MM.1S (cell line): ENCODE results near the gene LCNL1.

Experiments
- DNase-seq: peaks from one replicate; pipeline ENCODE4 v3.0.0-alpha.2; 2015
- H2AFZ ChIP-seq: fragments of 300-600 bp; sonication (generic); 2 replicates; pipeline ENCODE4 v1.6.0; 2016; ENCODE audit warnings: antibody characterized with exemption, low read length
- H3F3A ChIP-seq: fragments of 300-600 bp; sonication (generic); 2 replicates; pipeline ENCODE4 v1.6.1; 2016; ENCODE audit warnings: mild to moderate bottlenecking, antibody characterized with exemption, low read length, moderate library complexity, mixed read lengths; ENCODE audit not compliant: insufficient read depth
- H3K27ac ChIP-seq: fragments of 300-600 bp; sonication (generic); 2 replicates; pipeline ENCODE4 v1.5.1; 2016; ENCODE audit warnings: mild to moderate bottlenecking, low read length
- H3K27me3 ChIP-seq: fragments of 300-600 bp; sonication (generic); replicated peaks from 2 replicates; pipeline ENCODE4 v1.6.0; 2016; ENCODE audit warnings: low read length; ENCODE audit not compliant: insufficient read depth
- H3K36me3 ChIP-seq: fragments of 300-600 bp; sonication (generic); replicated peaks from 2 replicates; pipeline ENCODE4 v1.6.1; 2016; ENCODE audit warnings: mild to moderate bottlenecking, low read length, mixed read lengths; ENCODE audit not compliant: insufficient read depth
- H3K4me1 ChIP-seq: fragments of 300-600 bp; sonication (generic); 2 replicates; pipeline ENCODE4 v1.6.1; 2016; ENCODE audit warnings: low read length, mixed read lengths
- H3K4me2 ChIP-seq: fragments of 300-600 bp; sonication (generic); 2 replicates; pipeline ENCODE4 v1.6.0; 2016; ENCODE audit warnings: low read depth, low read length
- H3K4me3 ChIP-seq: fragments of 300-600 bp; sonication (generic); 2 replicates; pipeline ENCODE4 v1.5.1; 2016; ENCODE audit warnings: low read length, mixed read lengths
- H3K79me2 ChIP-seq: fragments of 300-600 bp; sonication (generic); 2 replicates; pipeline ENCODE4 v1.6.1; 2016; ENCODE audit warnings: mixed run types, low read length, mixed read lengths
- H3K9ac ChIP-seq: fragments of 300-600 bp; sonication (generic); 2 replicates; pipeline ENCODE4 v1.6.1; 2016; ENCODE audit warnings: low read length, mixed read lengths
- H3K9me2 ChIP-seq: fragments of 300-600 bp; sonication (generic); replicated peaks from 2 replicates; pipeline ENCODE4 v1.6.1; 2016; ENCODE audit warnings: mild to moderate bottlenecking, low read length, mixed read lengths; ENCODE audit not compliant: insufficient read depth
- H3K9me3 ChIP-seq: fragments of 300-600 bp; sonication (generic); replicated peaks from 2 replicates; pipeline ENCODE4 v1.6.1; 2016; ENCODE audit warnings: mild to moderate bottlenecking, low read length, mixed read lengths; ENCODE audit not compliant: insufficient read depth
- H4K20me1 ChIP-seq: fragments of 300-600 bp; sonication (generic); 2 replicates; pipeline ENCODE4 v1.6.1; 2016; ENCODE audit warnings: mild to moderate bottlenecking, low read length, moderate library complexity, mixed read lengths; ENCODE audit not compliant: insufficient read depth
- EZH2 ChIP-seq: fragments of 300-600 bp; sonication (generic); optimal IDR thresholded peaks from 2 replicates; pipeline ENCODE3; 2017; ENCODE audit warnings: low read depth, mild to moderate bottlenecking, antibody characterized with exemption, low read length, mixed read lengths
- EZH2phosphoT487 ChIP-seq: fragments of 300-600 bp; sonication (generic); IDR thresholded peaks from 2 replicates; pipeline ENCODE4 v1.6.1; 2018; ENCODE audit warnings: antibody characterized with exemption, low read length
- TF ChIP-seq, protein P1 (sequence below): fragments of 300-600 bp; sonication (generic); IDR thresholded peaks from 2 replicates; pipeline ENCODE4 v1.5.1; 2016; ENCODE audit warnings: antibody characterized with exemption, low read length, mixed read lengths

Gene LCNL1

GRCh38 chr9:136970361-136970760, 12.4 kb upstream of the LCNL1 start:
- Histone ChIP-seq H3K4me1 (no peaks in the 10 kb centered on the region), H3K9ac (no peak overlapping the region), H3K27me3 (peaks cover 81% of the 10 kb centered on the region), H3K9me2 (no peaks in the 10 kb centered on the region), H3F3A (no peaks in the 10 kb centered on the region), H3K4me3 (no peak overlapping the region), H2AFZ (no peak overlapping the region), H3K4me2 (no peak overlapping the region), H4K20me1 (no peaks in the 10 kb centered on the region), H3K27ac (no peak overlapping the region), H3K36me3 (no peaks in the 10 kb centered on the region), H3K9me3 (no peaks in the 10 kb centered on the region), H3K79me2 (no peaks in the 10 kb centered on the region)
- no peak for DNase-seq
- TF ChIP-seq EZH2phosphoT487 (no peak), EZH2 (no peak)
- TF ChIP-seq, protein P1, sequence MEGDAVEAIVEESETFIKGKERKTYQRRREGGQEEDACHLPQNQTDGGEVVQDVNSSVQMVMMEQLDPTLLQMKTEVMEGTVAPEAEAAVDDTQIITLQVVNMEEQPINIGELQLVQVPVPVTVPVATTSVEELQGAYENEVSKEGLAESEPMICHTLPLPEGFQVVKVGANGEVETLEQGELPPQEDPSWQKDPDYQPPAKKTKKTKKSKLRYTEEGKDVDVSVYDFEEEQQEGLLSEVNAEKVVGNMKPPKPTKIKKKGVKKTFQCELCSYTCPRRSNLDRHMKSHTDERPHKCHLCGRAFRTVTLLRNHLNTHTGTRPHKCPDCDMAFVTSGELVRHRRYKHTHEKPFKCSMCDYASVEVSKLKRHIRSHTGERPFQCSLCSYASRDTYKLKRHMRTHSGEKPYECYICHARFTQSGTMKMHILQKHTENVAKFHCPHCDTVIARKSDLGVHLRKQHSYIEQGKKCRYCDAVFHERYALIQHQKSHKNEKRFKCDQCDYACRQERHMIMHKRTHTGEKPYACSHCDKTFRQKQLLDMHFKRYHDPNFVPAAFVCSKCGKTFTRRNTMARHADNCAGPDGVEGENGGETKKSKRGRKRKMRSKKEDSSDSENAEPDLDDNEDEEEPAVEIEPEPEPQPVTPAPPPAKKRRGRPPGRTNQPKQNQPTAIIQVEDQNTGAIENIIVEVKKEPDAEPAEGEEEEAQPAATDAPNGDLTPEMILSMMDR: no peak

- Histone ChIP-seq H3K4me3 (no peak overlapping the region), H3F3A (no peaks in the 10 kb centered on the region), H3K9me3 (no peaks in the 10 kb centered on the region), H3K9me2 (no peaks in the 10 kb centered on the region), H3K36me3 (no peaks in the 10 kb centered on the region), H2AFZ (no peak overlapping the region), H3K79me2 (no peaks in the 10 kb centered on the region), H3K27ac (no peak overlapping the region), H4K20me1 (no peaks in the 10 kb centered on the region), H3K4me1 (no peaks in the 10 kb centered on the region), H3K4me2 (no peak overlapping the region), H3K9ac (no peak overlapping the region), H3K27me3 (peaks cover 85% of the 10 kb centered on the region)
- no peak for DNase-seq
- TF ChIP-seq EZH2phosphoT487 (no peak), EZH2 (no peak)
- TF ChIP-seq, protein P1: no peak
Observed at GRCh38 chr9:136971746-136972145, 11.0 kb upstream of the LCNL1 start.

DNA sequence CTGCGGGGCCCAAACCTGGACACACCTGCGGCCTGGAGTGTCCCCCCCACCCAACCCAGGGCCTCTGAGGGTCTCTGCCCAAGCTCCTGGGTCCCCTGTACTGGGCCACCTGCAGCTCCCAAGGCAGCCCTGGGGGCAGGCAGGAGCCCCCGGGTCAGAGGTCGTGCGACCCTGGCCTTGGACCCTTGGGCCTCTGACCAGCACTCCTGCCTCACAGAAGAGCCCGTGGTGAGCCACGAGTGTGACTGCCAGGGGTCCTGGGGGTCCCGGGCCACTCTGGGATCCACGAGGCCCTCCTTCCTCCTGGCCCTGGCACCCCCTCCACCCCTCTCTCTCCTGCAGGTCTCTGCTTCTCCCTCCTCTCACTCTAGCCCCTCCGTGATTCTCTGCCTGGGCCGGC, 10.5 kb upstream of the LCNL1 start:
- H3F3A ChIP-seq: no peaks in the 10 kb centered on the region
- no peak overlapping the region for H3K27ac ChIP-seq
- no peak overlapping the region for H3K4me2 ChIP-seq
- H3K9me2 ChIP-seq: no peaks in the 10 kb centered on the region
- H3K4me1 ChIP-seq: no peaks in the 10 kb centered on the region
- H4K20me1 ChIP-seq: no peaks in the 10 kb centered on the region
- no peak overlapping the region for H2AFZ ChIP-seq
- no peak for DNase-seq
- H3K9ac ChIP-seq: no peak overlapping the region
- no peak for TF ChIP-seq EZH2phosphoT487
- H3K9me3 ChIP-seq: no peaks in the 10 kb centered on the region
- H3K79me2 ChIP-seq: no peaks in the 10 kb centered on the region
- H3K4me3 ChIP-seq: no peak overlapping the region
- no peaks in the 10 kb centered on the region for H3K36me3 ChIP-seq
- H3K27me3 ChIP-seq: peaks cover 85% of the 10 kb centered on the region

- Histone ChIP-seq H3K9me2 (no peaks in the 10 kb centered on the region), H3K27me3 (peaks cover 85% of the 10 kb centered on the region), H3K79me2 (no peaks in the 10 kb centered on the region), H3K36me3 (no peaks in the 10 kb centered on the region), H3K4me3 (no peak overlapping the region), H3K4me1 (no peaks in the 10 kb centered on the region), H3K27ac (no peak overlapping the region), H3K4me2 (no peak overlapping the region), H2AFZ (no peak overlapping the region), H3F3A (no peaks in the 10 kb centered on the region), H4K20me1 (no peaks in the 10 kb centered on the region), H3K9ac (no peak overlapping the region), H3K9me3 (no peaks in the 10 kb centered on the region)
- no peak for DNase-seq
- TF ChIP-seq EZH2 (no peak), EZH2phosphoT487 (no peak)
- TF ChIP-seq, protein P1: no peak
Observed at GRCh38 chr9:136972743-136973142, 10.1 kb upstream of the LCNL1 start.
